ENCODE results near the gene RIC1.
"Not testable (repeated sequence)": the region's sequence is repeated elsewhere in the genome, so short reads cannot be mapped to it uniquely, and the experiment has no call there.

RIC1 gene

DNA sequence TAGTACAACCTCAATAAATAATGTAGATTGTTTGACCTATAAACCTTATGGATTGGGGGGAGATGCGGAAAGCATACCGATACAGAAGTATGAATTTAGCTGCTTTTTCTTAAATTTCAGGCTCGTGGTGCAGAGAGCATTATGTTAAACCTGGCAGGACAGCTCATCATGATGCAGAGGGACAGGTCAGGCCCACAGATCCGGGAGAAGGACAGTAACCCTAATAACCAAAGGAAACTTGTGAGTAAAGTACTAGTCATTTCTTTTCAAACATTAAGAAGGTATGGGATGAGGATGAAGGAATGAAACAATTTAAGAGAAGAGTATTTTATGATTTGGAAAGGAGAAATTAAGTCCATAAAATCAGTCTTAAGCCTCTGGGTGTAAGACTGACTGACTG, 133.5 kb downstream of the RIC1 start:
- H3K36me3 Mint-ChIP-seq (ENCODE audit: insufficient read depth) = peaks cover 41% of the 10 kb centered on the region

GRCh38 chr9:5764130-5764868, 135.4 kb downstream of the RIC1 start:
- Mint-ChIP-seq H3K36me3 (ENCODE audit: insufficient read depth) (peaks cover 38% of the 10 kb centered on the region), H3K9me3 (no peaks in the 10 kb centered on the region), H3K4me3 (no peak overlapping the region), H3K27ac (ENCODE audit: low read depth) (no peak overlapping the region), H3K4me1 (peaks cover 6% of the 10 kb centered on the region), H3K27me3 (no peaks in the 10 kb centered on the region)
- ATAC-seq (replicated peaks; ENCODE audit: extremely low read depth, poor library complexity, severe bottlenecking) (no peak), DNase-seq (ENCODE audit: low spot score in 2 of 2) (no peak)

More for the DNA sequence above, 133.5 kb downstream of the RIC1 start:
- DNase-seq (ENCODE audit: low spot score in 2 of 2) = no peak
- no peaks in the 10 kb centered on the region for H3K27me3 Mint-ChIP-seq
- H3K4me3 Mint-ChIP-seq = no peak overlapping the region
- H3K27ac Mint-ChIP-seq (ENCODE audit: low read depth) = no peak overlapping the region
- no peak for ATAC-seq (replicated peaks; ENCODE audit: extremely low read depth, poor library complexity, severe bottlenecking)
- H3K4me1 Mint-ChIP-seq = no peaks in the 10 kb centered on the region
- H3K9me3 Mint-ChIP-seq = no peaks in the 10 kb centered on the region

- DNase-seq (ENCODE audit: low spot score in 2 of 2) = no peak
- H3K4me1 Mint-ChIP-seq = peaks cover 6% of the 10 kb centered on the region
- H3K36me3 Mint-ChIP-seq (ENCODE audit: insufficient read depth) = peaks cover 35% of the 10 kb centered on the region
- no peaks in the 10 kb centered on the region for H3K9me3 Mint-ChIP-seq
- no peak overlapping the region for H3K27ac Mint-ChIP-seq (ENCODE audit: low read depth)
- no peaks in the 10 kb centered on the region for H3K27me3 Mint-ChIP-seq
- no peak for ATAC-seq (replicated peaks; ENCODE audit: extremely low read depth, poor library complexity, severe bottlenecking)
- H3K4me3 Mint-ChIP-seq = no peak overlapping the region
Measured at GRCh38 chr9:5767968-5768932, 139.3 kb downstream of the RIC1 start.

DNA sequence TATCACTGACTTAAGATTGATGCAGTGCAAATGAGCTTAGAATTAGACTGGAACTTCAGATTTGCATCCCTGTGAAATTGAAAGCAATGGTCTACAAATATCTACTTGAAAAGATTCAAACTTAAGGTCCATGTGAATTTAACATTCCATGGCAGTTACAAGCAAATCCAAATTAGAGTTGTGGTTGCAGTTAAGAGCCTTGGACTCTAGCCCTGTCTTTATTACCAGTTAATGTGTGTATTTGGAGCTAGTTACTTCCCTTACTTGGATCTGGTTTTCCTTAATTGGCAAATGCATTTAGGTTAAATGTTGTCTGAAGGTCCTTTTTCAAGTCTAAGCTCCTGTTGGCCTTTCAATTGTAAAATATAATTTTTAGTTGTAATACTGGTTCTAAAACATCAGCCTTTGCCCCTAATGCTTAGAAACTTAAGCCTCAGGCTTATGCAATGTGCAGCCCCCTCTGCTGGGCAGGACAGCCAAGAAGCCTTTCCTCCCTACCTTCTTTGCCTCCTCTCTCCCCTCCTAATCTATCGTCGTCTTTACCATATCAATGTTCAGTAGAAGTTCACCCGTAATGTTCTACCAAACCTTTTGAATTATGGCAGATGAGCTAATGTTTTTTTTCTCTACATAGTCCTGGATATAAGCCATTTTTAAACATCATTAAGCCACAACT, 144.6 kb downstream of the RIC1 start:
- peaks cover 23% of the 10 kb centered on the region for H3K36me3 Mint-ChIP-seq (ENCODE audit: insufficient read depth)
- no peak for DNase-seq (ENCODE audit: low spot score in 2 of 2)
- H3K27me3 Mint-ChIP-seq = no peaks in the 10 kb centered on the region
- peaks cover 5% of the 10 kb centered on the region for H3K9me3 Mint-ChIP-seq
- no peak for ATAC-seq (replicated peaks; ENCODE audit: extremely low read depth, poor library complexity, severe bottlenecking)
- H3K27ac Mint-ChIP-seq (ENCODE audit: low read depth) = peak overlapping the region; percentile 0
- peaks cover 4% of the 10 kb centered on the region for H3K4me1 Mint-ChIP-seq
- H3K4me3 Mint-ChIP-seq = no peak overlapping the region

- H3K27me3 Mint-ChIP-seq = no peaks in the 10 kb centered on the region
Measured at GRCh38 chr9:5778805-5779204, 149.9 kb downstream of the RIC1 start.

GRCh38 chr9:5779705-5780218, 150.9 kb downstream of the RIC1 start:
- not testable (repeated sequence) for DNase-seq (ENCODE audit: low spot score in 2 of 2); ATAC-seq (replicated peaks; ENCODE audit: extremely low read depth, poor library complexity, severe bottlenecking); H3K27ac Mint-ChIP-seq (ENCODE audit: low read depth); H3K4me3 Mint-ChIP-seq; H3K27me3 Mint-ChIP-seq
- Mint-ChIP-seq H3K9me3 (peaks cover 12% of the 10 kb centered on the region), H3K4me1 (peaks cover 17% of the 10 kb centered on the region), H3K36me3 (ENCODE audit: insufficient read depth) (peaks cover 31% of the 10 kb centered on the region)

More at GRCh38 chr9:5778805-5779204, 149.9 kb downstream of the RIC1 start:
- peaks cover 33% of the 10 kb centered on the region for H3K36me3 Mint-ChIP-seq (ENCODE audit: insufficient read depth)
- no peak overlapping the region for H3K27ac Mint-ChIP-seq (ENCODE audit: low read depth)
- no peak overlapping the region for H3K4me3 Mint-ChIP-seq
- ATAC-seq (replicated peaks; ENCODE audit: extremely low read depth, poor library complexity, severe bottlenecking) = no peak
- H3K4me1 Mint-ChIP-seq = peaks cover 17% of the 10 kb centered on the region
- peaks cover 12% of the 10 kb centered on the region for H3K9me3 Mint-ChIP-seq
- DNase-seq (ENCODE audit: low spot score in 2 of 2) = no peak

- DNase-seq (ENCODE audit: low spot score in 2 of 2); ATAC-seq (replicated peaks; ENCODE audit: extremely low read depth, poor library complexity, severe bottlenecking); H3K9me3 Mint-ChIP-seq; H3K4me3 Mint-ChIP-seq; H3K27me3 Mint-ChIP-seq; H3K27ac Mint-ChIP-seq (ENCODE audit: low read depth): not testable (repeated sequence)
- H3K4me1 Mint-ChIP-seq = peaks cover 23% of the 10 kb centered on the region
- peaks cover 33% of the 10 kb centered on the region for H3K36me3 Mint-ChIP-seq (ENCODE audit: insufficient read depth)
Measured at GRCh38 chr9:5783420-5783819, 154.5 kb downstream of the RIC1 start.

- no peaks in the 10 kb centered on the region for H3K27me3 Mint-ChIP-seq
- H3K27ac Mint-ChIP-seq (ENCODE audit: low read depth) = no peak overlapping the region
- H3K4me1 Mint-ChIP-seq = peaks cover 29% of the 10 kb centered on the region
- H3K4me3 Mint-ChIP-seq = no peak overlapping the region
- H3K36me3 Mint-ChIP-seq (ENCODE audit: insufficient read depth) = peaks cover 32% of the 10 kb centered on the region
- no peak for DNase-seq (ENCODE audit: low spot score in 2 of 2)
- ATAC-seq (replicated peaks; ENCODE audit: extremely low read depth, poor library complexity, severe bottlenecking) = no peak
- peaks cover 6% of the 10 kb centered on the region for H3K9me3 Mint-ChIP-seq
Measured at GRCh38 chr9:5783982-5784381, 155.1 kb downstream of the RIC1 start.

DNA sequence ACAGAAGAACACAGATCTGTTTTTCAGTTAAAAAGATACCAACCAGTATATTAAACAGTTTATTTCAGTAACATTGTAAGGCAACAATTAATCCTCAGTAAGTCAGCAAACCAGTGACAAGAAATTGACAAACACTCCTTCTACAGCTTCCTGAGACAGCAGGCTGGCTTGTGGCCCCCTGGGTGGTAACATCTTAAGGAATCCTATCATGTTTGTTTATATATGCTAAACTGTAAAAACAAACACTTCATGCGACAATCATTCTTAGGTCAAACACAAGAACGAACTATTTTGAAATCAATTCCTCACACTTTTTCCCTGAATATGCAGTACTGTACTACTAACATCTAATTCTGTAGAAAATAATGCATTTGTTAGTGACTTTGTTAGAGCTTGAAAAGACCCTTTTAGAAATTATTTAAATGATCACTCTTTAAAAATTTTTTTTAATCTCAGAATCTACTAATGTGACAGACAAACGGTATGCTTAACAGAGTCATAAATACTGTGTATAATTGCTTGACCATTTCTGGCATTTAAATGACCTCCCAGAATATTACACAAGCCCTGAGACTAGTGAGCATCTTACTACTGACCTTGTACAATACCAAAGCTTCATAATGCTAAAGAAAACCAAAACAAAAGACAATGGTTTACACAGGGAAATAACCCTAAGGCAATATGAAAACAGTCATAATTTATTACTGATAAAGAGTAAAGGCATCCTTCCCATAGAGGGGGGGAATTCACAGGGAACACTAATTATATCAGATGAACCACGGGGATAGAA, 155.8 kb downstream of the RIC1 start:
- Mint-ChIP-seq H3K27ac (ENCODE audit: low read depth) (peak overlapping the region; percentile 4), H3K27me3 (no peaks in the 10 kb centered on the region), H3K9me3 (peaks cover 6% of the 10 kb centered on the region), H3K4me3 (no peak overlapping the region), H3K4me1 (peaks cover 29% of the 10 kb centered on the region), H3K36me3 (ENCODE audit: insufficient read depth) (peaks cover 32% of the 10 kb centered on the region)
- ATAC-seq (replicated peaks; ENCODE audit: extremely low read depth, poor library complexity, severe bottlenecking) (no peak), DNase-seq (ENCODE audit: low spot score in 2 of 2) (no peak)

DNA sequence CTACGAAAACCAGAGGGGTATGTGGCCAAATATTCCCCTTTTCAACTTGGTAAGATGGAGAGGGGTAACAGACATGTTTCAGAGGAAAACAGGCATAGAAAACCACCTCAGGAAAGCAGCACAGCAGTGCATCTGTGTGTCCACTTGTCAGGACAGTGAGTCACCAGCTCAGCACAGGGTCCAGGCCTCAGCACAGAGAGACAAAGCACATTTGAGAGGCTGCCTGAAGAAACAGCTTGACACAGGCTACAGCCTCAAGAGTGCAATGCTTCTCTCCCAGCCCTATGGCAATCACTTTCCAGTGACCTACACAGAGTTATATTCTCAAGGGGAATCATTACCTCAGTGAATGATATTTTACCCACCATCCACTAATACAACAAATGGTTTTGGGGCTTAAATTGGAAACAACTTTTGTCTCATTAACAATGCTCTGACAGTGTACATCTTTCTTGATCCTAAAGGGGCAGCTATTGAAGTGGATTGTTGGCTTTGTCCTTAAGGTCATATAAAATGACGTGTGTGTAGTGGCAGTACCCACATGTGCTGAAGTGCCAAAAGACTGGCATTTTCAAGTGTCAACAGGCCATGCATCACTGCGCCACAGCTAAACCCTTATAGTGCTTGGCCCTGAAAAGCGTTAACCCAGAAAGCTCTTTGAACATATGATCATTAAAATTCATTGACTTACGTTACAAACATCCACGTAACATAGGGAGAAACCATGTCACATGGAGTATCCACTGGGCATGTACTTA, 157.6 kb downstream of the RIC1 start:
- Mint-ChIP-seq H3K36me3 (ENCODE audit: insufficient read depth) (peaks cover 40% of the 10 kb centered on the region), H3K4me3 (no peak overlapping the region)

DNA sequence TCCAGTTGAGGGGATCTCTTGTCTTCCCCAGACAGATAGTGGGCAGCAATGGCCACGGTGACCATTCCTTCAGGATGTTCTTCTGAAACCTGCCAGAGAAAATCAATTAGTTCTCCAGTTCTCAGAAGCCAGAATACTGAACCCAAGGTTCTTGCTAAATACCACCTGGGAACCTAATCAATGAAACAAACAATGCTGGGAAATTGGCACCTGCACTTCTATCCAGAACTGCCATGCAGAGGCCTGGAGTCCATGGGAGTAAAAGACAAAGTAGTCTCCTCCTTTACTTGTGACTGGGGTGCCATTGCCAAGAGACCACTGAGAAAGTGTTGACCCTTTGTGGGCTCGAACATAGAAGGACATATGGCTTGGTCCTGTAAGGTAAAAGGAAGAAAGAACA, 158.3 kb downstream of the RIC1 start:
- Mint-ChIP-seq H3K4me1 (peaks cover 24% of the 10 kb centered on the region), H3K27me3 (no peaks in the 10 kb centered on the region), H3K27ac (ENCODE audit: low read depth) (no peak overlapping the region), H3K4me3 (no peak overlapping the region), H3K36me3 (ENCODE audit: insufficient read depth) (peaks cover 40% of the 10 kb centered on the region), H3K9me3 (no peaks in the 10 kb centered on the region)
- DNase-seq (ENCODE audit: low spot score in 2 of 2) = no peak
- ATAC-seq (replicated peaks; ENCODE audit: extremely low read depth, poor library complexity, severe bottlenecking) = no peak

More for the DNA sequence above, 157.6 kb downstream of the RIC1 start:
- DNase-seq (ENCODE audit: low spot score in 2 of 2) (no peak), ATAC-seq (replicated peaks; ENCODE audit: extremely low read depth, poor library complexity, severe bottlenecking) (no peak)
- no peaks in the 10 kb centered on the region for H3K9me3 Mint-ChIP-seq
- H3K27me3 Mint-ChIP-seq = no peaks in the 10 kb centered on the region
- no peak overlapping the region for H3K27ac Mint-ChIP-seq (ENCODE audit: low read depth)
- peaks cover 25% of the 10 kb centered on the region for H3K4me1 Mint-ChIP-seq
